Kidney (tissue), 14 donors: ENCODE measurements around the gene EVI5L. TPM values are rescaled to one million over a fixed set of nuclear protein-coding genes. Genes with fewer than 3 reads are reported as not detected.

Source experiments
- DNase-seq, 5 donors: peaks; one replicate each; pipeline ENCODE4 v3.0.0-alpha.2; 2013 to 2020
- FAIRE-seq: peaks from 2 replicates; lab custom pipeline; 2012; peaks lifted over from hg19 to GRCh38; lab: Jason Lieb, UNC
- H3K27ac ChIP-seq, 2 donors: one replicate each; pipeline ENCODE4 v1.7.0; 2013; ENCODE audit warnings: low read depth in 2 of 2, low read length in 2 of 2, inconsistent platforms in 1 of 2
- H3K27me3 ChIP-seq: one replicate; pipeline ENCODE4 v1.7.1; 2013; ENCODE audit warnings: low read length, inconsistent platforms; ENCODE audit not compliant: control insufficient read depth, insufficient read depth
- H3K36me3 ChIP-seq, 3 donors: one replicate each; pipeline versions ENCODE4 v1.7.0 to v1.7.1; 2013; ENCODE audit warnings: low read length in 3 of 3, control low read depth in 1 of 3, inconsistent platforms in 1 of 3; ENCODE audit not compliant: insufficient read depth in 3 of 3, control insufficient read depth in 2 of 3
- H3K4me1 ChIP-seq, 3 donors: one replicate each; pipeline versions ENCODE4 v1.7.0 to v1.7.1; 2013; ENCODE audit warnings: low read length in 3 of 3, inconsistent platforms in 1 of 3, low read depth in 1 of 3; ENCODE audit not compliant: control insufficient read depth in 2 of 3, insufficient read depth in 2 of 3
- H3K4me3 ChIP-seq, 3 donors: one replicate each; pipeline versions ENCODE4 v1.7.0 to v1.8.1; 2013; ENCODE audit warnings: low read length in 3 of 3, control low read depth in 1 of 3, inconsistent platforms in 1 of 3
- H3K9ac ChIP-seq, 3 donors: one replicate each; pipeline versions ENCODE4 v1.7.0 to v1.7.1; 2013; ENCODE audit warnings: low read length in 3 of 3, control low read depth in 1 of 3, inconsistent platforms in 1 of 3
- H3K9me3 ChIP-seq, 3 donors: one replicate each; pipeline versions ENCODE4 v1.7.0 to v1.7.1; 2013; ENCODE audit warnings: low read length in 3 of 3, control low read depth in 1 of 3, inconsistent platforms in 1 of 3; ENCODE audit not compliant: control insufficient read depth in 2 of 3, insufficient read depth in 1 of 3
- CTCF ChIP-seq: IDR thresholded peaks from 3 replicates; pipeline ENCODE4 v1.5.1; 2012; ENCODE audit warnings: mild to moderate bottlenecking, moderate library complexity, borderline replicate concordance; ENCODE audit not compliant: insufficient read depth; ENCODE audit errors: extremely low read depth
- intact Hi-C: fragments of 100-400 bp; cut with DNase I; formaldehyde crosslinking; loops from one replicate; pipeline ENCODE4 v1.11.1; 2022
- polyA plus RNA-seq: library from polyadenylated mRNA; stranded (reverse); fragments of 350-450 nt; fragmentation: Illumina TruSeq; extraction: RNeasy Lipid Tissue Mini Kit (QIAGEN cat#74804); gene quantifications from one replicate; pipeline ENCODE4 v1.2.3, GENCODE V29; 2014; ENCODE audit warnings: low read depth, low replicate concordance; ENCODE audit not compliant: insufficient read depth
- total RNA-seq: library from RNA; stranded (reverse); fragmentation: NEBNext Ultra II Directional; extraction: Animal tissue kit (Norgen Biotek cat#: 25700); gene quantifications from one replicate; pipeline ENCODE4 v1.2.1, GENCODE V29; 2021
- donor health status: control.
- donor health status: control.
- donor health status: control.
- donor health status: control.
- donor health status: control.
- donor health status: DM: yes; HTN: yes; CAD: no.
- donor health status: Normal renal cell carcinoma (clear cell type).

The EVI5L gene
- total and polyA plus RNA-seq, 2 donors from 2014 or later, result 14.5 to 15.9 TPM

GRCh38 chr19:7868326-7868670 is 38.3 kb downstream of the EVI5L start:
- Histone ChIP-seq H3K9ac (no peak overlapping the region), H3K36me3 (no peaks in the 10 kb centered on the region), H3K4me1 (peaks cover 0 to 8% (median 3%) of the 10 kb centered on the region in 3 donors), H3K27ac (no peak overlapping the region), H3K27me3 (peaks cover 3% of the 10 kb centered on the region), H3K9me3 (no peaks in the 10 kb centered on the region), H3K4me3 (no peak overlapping the region)
- intact Hi-C loops, result no loop called here
- TF ChIP-seq CTCF, result no peak
- FAIRE-seq (no peak), DNase-seq (peak in 1 of 5 donors; percentile 80)

- DNase-seq, result peak; percentile 83 to 92 (median 92)
- Histone ChIP-seq H3K4me1 (peaks cover 0 to 8% (median 3%) of the 10 kb centered on the region in 3 donors), H3K9ac (no peak overlapping the region), H3K4me3 (peak overlapping the region in 1 of 3 donors; percentile 43), H3K27ac (peak overlapping the region in 1 of 2 donors; percentile 71), H3K36me3 (no peaks in the 10 kb centered on the region), H3K9me3 (no peaks in the 10 kb centered on the region), H3K27me3 (peaks cover 3% of the 10 kb centered on the region)
- intact Hi-C loops, result no loop called here
- peak; percentile 81 for TF ChIP-seq CTCF
- no peak for FAIRE-seq
These were observed 38.8 kb downstream of the EVI5L start for GRCh38 chr19:7868671-7869452.

- no peak for TF ChIP-seq CTCF
- Histone ChIP-seq H3K36me3 (no peaks in the 10 kb centered on the region), H3K27me3 (peaks cover 3% of the 10 kb centered on the region), H3K4me3 (peak overlapping the region in 1 of 3 donors; percentile 43), H3K27ac (peak overlapping the region in 1 of 2 donors; percentile 71), H3K9me3 (no peaks in the 10 kb centered on the region), H3K9ac (no peak overlapping the region), H3K4me1 (peaks cover 0 to 8% (median 3%) of the 10 kb centered on the region in 3 donors)
- FAIRE-seq (no peak), DNase-seq (peak; percentile 66 to 91 (median 79))
- intact Hi-C loops, result no loop called here
These were observed 39.5 kb downstream of the EVI5L start for GRCh38 chr19:7869453-7869909.
